Ammon's horn (tissue), 1 donor: ENCODE measurements around the gene GSC2.
A peak's percentile ranks its signal among the peaks of the same experiment; 100 is the strongest.

ENCODE experiments used
- DNase-seq: peaks from one replicate; pipeline ENCODE4 v3.0.0-alpha.2; 2016; ENCODE audit warnings: low spot score

The GSC2 gene

GRCh38 chr22:19133561-19133960 is 16.5 kb downstream of the GSC2 start:
- DNase-seq: no peak

GRCh38 chr22:19132693-19133400 is 17.2 kb downstream of the GSC2 start:
- DNase-seq: no peak

- no peak for DNase-seq
Measured at GRCh38 chr22:19132153-19132552, 17.9 kb downstream of the GSC2 start.

- no peak for DNase-seq
Measured at GRCh38 chr22:19131685-19132015, 18.4 kb downstream of the GSC2 start.

- DNase-seq: peak; percentile 49
Measured at GRCh38 chr22:19130959-19131684, 19.0 kb downstream of the GSC2 start, which contains the start of gene TSSK2. TSSK2 (plus strand) TSS chr22:19131308; CDS start chr22:19131400, 92 bp downstream.

- DNase-seq: no peak
Measured at GRCh38 chr22:19129871-19130270, 20.2 kb downstream of the GSC2 start.

- DNase-seq: no peak
Measured at GRCh38 chr22:19128946-19129727, 21.0 kb downstream of the GSC2 start.

GRCh38 chr22:19128009-19128401 is 22.1 kb downstream of the GSC2 start:
- DNase-seq: no peak

- DNase-seq: no peak
Measured at GRCh38 chr22:19127329-19128008, 22.6 kb downstream of the GSC2 start.

GRCh38 chr22:19126309-19127273 is 23.5 kb downstream of the GSC2 start:
- DNase-seq: no peak

- no peak for DNase-seq
Measured at GRCh38 chr22:19125474-19126308, 24.4 kb downstream of the GSC2 start.

- no peak for DNase-seq
Measured at GRCh38 chr22:19125011-19125410, 25.1 kb downstream of the GSC2 start.

GRCh38 chr22:19124377-19124776 is 25.7 kb downstream of the GSC2 start:
- no peak for DNase-seq

GRCh38 chr22:19123936-19124335 is 26.2 kb downstream of the GSC2 start:
- no peak for DNase-seq

- no peak for DNase-seq
Measured at GRCh38 chr22:19122752-19123492, 27.2 kb downstream of the GSC2 start.

GRCh38 chr22:19122143-19122751 is 27.8 kb downstream of the GSC2 start, which contains the start of gene DGCR2:
DGCR2 (minus strand) TSS chr22:19122412; CDS start chr22:19122206, 206 bp downstream.
- DNase-seq: peak; percentile 99

- peak; percentile 49 for DNase-seq
Measured at GRCh38 chr22:19121631-19122142, 28.4 kb downstream of the GSC2 start.

- no peak for DNase-seq
Measured at GRCh38 chr22:19120829-19121630, 29.1 kb downstream of the GSC2 start.
